Measurements from ENCODE around the gene LRCH3.

The LRCH3 gene

DNA sequence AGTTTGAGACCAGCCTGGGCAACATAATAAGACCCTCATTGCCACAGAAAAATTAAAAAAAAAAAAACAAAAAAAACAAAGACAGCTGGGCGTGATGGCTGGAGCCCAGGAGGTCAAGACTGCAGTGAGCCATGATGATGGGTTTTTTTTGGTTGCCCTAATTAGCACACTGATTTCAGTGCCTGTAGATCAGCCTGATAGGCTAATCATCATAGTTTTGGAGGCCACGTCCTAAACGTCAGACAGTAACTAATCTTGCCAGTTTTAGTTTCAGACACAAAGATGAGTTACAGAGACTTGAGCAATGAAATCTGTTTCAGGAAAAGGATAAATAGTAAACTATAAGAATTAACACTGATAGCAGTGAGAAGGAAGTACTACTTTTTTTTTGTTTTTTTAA lies 55.4 kb downstream of the LRCH3 start:
- Histone ChIP-seq H3K9ac (ENCODE audit: low read length) (no peak overlapping the region), H3K9me3 (ENCODE audit: control insufficient read depth, low read depth, low read length) (no peaks in the 10 kb centered on the region), H3K36me3 (ENCODE audit: control insufficient read depth, low read depth, low read length) (peaks cover 35% of the 10 kb centered on the region), H3K27me3 (ENCODE audit: control insufficient read depth, insufficient read depth, low read length) (no peaks in the 10 kb centered on the region), H3K4me1 (ENCODE audit: control insufficient read depth, low read depth, low read length) (peaks cover 9% of the 10 kb centered on the region), H3K27ac (ENCODE audit: low read length) (no peak overlapping the region), H3K4me3 (ENCODE audit: low read length) (no peak overlapping the region)

DNA sequence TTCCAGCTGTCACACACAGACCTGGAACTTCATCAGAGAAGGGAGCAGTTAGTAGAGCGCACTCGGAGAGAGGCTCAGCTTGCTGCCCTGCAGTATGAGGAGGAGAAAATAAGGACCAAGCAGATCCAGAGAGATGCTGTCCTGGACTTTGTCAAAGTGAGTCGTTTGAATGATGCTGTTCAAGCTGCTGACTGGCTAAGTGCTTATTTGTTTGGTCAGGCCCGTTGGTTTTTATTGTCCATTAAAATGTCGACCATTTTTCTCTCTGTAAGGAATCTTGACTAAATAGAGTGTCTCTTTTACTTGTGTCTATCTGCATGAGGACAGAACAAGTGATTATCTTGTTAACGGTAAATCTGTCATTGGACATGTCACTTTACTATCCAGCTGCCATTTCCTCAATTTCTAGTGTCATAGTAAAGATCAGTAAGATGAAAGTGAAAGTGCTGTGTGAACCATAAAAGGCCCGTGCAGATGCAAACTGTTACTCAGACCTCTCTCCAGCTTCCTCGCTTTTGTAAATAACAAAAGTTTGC lies 56.9 kb downstream of the LRCH3 start:
- Histone ChIP-seq H3K4me1 (ENCODE audit: control insufficient read depth, low read depth, low read length) (peaks cover 9% of the 10 kb centered on the region), H3K27me3 (ENCODE audit: control insufficient read depth, insufficient read depth, low read length) (no peaks in the 10 kb centered on the region), H3K9ac (ENCODE audit: low read length) (no peak overlapping the region), H3K4me3 (ENCODE audit: low read length) (no peak overlapping the region), H3K36me3 (ENCODE audit: control insufficient read depth, low read depth, low read length) (peaks cover 25% of the 10 kb centered on the region), H3K27ac (ENCODE audit: low read length) (no peak overlapping the region), H3K9me3 (ENCODE audit: control insufficient read depth, low read depth, low read length) (no peaks in the 10 kb centered on the region)

DNA sequence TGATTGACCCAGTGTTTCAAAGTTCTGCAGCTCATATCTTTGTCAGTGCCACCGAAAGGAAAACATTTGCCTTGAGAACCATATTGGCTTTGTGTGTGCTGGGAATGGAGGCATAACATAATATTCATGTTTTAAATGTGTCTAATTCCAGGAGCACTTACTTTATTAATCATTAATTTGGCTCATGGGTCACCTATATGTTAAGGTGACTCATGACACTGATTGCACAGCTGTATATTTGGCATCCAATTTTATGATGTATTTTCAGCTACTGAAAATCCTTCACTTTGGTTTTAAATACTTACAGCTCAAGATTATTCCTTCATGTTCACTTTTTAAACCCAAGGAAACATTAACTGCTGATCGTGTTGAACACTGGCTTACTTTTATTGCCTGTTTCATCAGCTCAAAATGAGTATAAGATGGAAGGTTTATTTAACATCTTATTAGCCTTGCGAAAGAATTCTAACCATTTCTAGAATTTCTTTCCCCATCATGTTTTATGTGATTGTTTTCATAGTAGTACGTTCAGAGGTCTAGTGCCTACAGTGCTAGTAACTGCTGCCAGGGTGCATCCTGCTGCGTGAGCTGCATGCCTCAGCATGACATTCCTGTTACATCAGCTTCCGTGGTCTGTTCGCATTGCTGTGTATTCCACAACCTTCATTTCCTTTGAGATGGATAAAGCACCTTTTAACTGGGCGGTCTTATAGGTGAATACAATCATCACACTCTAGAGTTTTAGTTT lies 63.7 kb downstream of the LRCH3 start:
- Histone ChIP-seq H3K9me3 (ENCODE audit: control insufficient read depth, low read depth, low read length) (no peaks in the 10 kb centered on the region), H3K9ac (ENCODE audit: low read length) (peak overlapping the region; percentile 65), H3K27ac (ENCODE audit: low read length) (peak overlapping the region; percentile 81), H3K4me3 (ENCODE audit: low read length) (peak overlapping the region; percentile 10), H3K27me3 (ENCODE audit: control insufficient read depth, insufficient read depth, low read length) (no peaks in the 10 kb centered on the region), H3K36me3 (ENCODE audit: control insufficient read depth, low read depth, low read length) (peaks cover 4% of the 10 kb centered on the region), H3K4me1 (ENCODE audit: control insufficient read depth, low read depth, low read length) (peaks cover 54% of the 10 kb centered on the region)

DNA sequence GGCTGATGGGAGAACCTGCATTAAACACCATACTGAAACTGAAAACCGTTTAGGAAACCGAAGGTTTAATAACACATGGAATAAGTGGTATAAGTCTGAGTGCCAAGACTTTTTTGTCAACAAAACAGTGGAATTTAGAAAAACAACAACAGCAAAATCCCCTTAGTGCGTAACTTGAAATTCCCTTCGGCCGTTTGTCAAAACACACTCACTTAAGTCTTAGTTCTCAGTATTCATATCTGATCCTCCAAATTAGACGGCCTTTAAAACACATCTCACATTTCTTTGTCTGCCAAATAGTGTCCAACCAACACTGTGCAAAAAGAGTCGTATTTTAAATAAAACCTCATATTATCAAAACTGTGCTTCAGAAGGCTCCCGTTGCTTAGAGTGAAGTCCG lies 64.5 kb downstream of the LRCH3 start:
- peak overlapping the region; percentile 81 for H3K27ac ChIP-seq (ENCODE audit: low read length)
- H3K36me3 ChIP-seq (ENCODE audit: control insufficient read depth, low read depth, low read length) = peaks cover 4% of the 10 kb centered on the region
- peak overlapping the region; percentile 65 for H3K9ac ChIP-seq (ENCODE audit: low read length)

DNA sequence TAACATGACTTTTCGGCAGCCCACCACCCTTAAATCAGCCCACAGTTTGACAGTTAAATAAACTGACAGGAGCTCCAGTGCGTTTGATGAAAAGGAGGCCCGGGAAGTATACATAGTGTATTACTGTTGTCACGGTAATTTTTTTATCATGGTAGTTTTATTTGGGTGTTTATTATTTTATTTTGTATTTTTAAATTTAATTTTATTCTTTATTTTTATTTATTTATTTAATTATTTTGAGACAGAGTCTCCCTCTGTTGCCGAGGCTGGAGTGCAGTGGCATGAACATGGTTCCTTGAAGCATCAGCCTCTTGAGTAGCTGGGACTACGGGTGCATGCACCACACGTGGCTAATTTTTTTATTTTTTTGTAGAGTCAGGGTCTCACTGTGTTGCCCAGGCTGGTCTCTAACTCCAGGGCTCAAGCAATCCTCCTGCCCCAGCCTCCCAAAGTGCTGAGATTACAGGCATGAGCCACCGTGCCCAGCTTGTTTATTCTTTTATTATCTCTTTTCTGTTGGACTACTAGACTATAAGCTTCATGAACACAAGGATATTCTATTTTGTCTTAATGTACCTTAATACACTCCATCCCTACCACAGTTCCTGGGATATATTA lies 65.3 kb downstream of the LRCH3 start:
- H3K27me3 ChIP-seq (ENCODE audit: control insufficient read depth, insufficient read depth, low read length) = no peaks in the 10 kb centered on the region
- no peak overlapping the region for H3K9ac ChIP-seq (ENCODE audit: low read length)
- peaks cover 61% of the 10 kb centered on the region for H3K4me1 ChIP-seq (ENCODE audit: control insufficient read depth, low read depth, low read length)
- no peak overlapping the region for H3K4me3 ChIP-seq (ENCODE audit: low read length)
- no peaks in the 10 kb centered on the region for H3K9me3 ChIP-seq (ENCODE audit: control insufficient read depth, low read depth, low read length)
- H3K27ac ChIP-seq (ENCODE audit: low read length) = peak overlapping the region; percentile 81
- peaks cover 4% of the 10 kb centered on the region for H3K36me3 ChIP-seq (ENCODE audit: control insufficient read depth, low read depth, low read length)

More for the DNA sequence above, 64.5 kb downstream of the LRCH3 start:
- Histone ChIP-seq H3K4me3 (ENCODE audit: low read length) (no peak overlapping the region), H3K9me3 (ENCODE audit: control insufficient read depth, low read depth, low read length) (no peaks in the 10 kb centered on the region), H3K27me3 (ENCODE audit: control insufficient read depth, insufficient read depth, low read length) (no peaks in the 10 kb centered on the region), H3K4me1 (ENCODE audit: control insufficient read depth, low read depth, low read length) (peaks cover 62% of the 10 kb centered on the region)

DNA sequence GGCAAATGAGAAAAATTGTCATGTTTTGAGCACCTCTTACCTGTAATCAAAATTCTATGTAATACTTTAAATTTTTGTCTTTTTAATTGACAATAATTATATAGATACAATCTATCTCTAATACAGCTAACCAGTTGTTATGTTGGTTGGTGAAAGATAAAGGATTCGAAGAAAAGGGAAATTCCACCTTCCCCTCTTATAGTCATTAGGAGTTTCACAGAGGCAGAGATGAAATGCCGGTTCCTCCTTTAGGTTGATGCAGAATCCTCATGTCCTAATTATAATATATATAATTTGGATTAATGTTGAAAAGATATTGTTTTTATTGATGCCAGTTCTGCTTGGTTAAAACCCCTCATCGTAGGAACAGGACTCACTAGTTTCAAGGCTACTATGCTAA lies 67.1 kb downstream of the LRCH3 start:
- Histone ChIP-seq H3K4me1 (ENCODE audit: control insufficient read depth, low read depth, low read length) (peaks cover 61% of the 10 kb centered on the region), H3K9ac (ENCODE audit: low read length) (no peak overlapping the region)

DNA sequence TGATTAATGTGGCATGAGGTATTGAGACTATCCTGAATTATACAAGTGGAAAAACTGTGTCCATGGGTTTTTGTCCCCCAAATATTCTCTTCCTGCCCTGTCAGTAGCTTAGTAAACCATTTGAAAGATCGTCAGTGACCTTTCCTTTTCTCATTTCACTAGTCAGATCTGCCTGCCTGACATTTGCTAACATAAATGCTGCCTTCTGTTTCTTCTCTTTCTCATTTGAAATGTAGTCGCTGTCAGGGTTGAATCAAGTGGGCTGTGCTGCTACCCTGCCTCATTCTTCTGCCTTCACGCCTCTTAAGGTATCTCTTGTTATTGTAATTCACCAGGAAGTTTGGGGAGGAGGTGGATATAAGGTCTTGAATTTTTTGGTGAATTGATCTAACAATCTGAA lies 67.5 kb downstream of the LRCH3 start:
- H3K4me1 ChIP-seq (ENCODE audit: control insufficient read depth, low read depth, low read length) = peaks cover 61% of the 10 kb centered on the region
- H3K36me3 ChIP-seq (ENCODE audit: control insufficient read depth, low read depth, low read length) = peaks cover 4% of the 10 kb centered on the region
- no peaks in the 10 kb centered on the region for H3K9me3 ChIP-seq (ENCODE audit: control insufficient read depth, low read depth, low read length)
- no peak overlapping the region for H3K9ac ChIP-seq (ENCODE audit: low read length)
- H3K27ac ChIP-seq (ENCODE audit: low read length) = peak overlapping the region; percentile 4
- peak overlapping the region; percentile 35 for H3K4me3 ChIP-seq (ENCODE audit: low read length)
- H3K27me3 ChIP-seq (ENCODE audit: control insufficient read depth, insufficient read depth, low read length) = no peaks in the 10 kb centered on the region

More for the DNA sequence above, 67.1 kb downstream of the LRCH3 start:
- Histone ChIP-seq H3K27me3 (ENCODE audit: control insufficient read depth, insufficient read depth, low read length) (no peaks in the 10 kb centered on the region), H3K4me3 (ENCODE audit: low read length) (peak overlapping the region; percentile 35), H3K27ac (ENCODE audit: low read length) (peak overlapping the region; percentile 4), H3K36me3 (ENCODE audit: control insufficient read depth, low read depth, low read length) (peaks cover 4% of the 10 kb centered on the region), H3K9me3 (ENCODE audit: control insufficient read depth, low read depth, low read length) (no peaks in the 10 kb centered on the region)

DNA sequence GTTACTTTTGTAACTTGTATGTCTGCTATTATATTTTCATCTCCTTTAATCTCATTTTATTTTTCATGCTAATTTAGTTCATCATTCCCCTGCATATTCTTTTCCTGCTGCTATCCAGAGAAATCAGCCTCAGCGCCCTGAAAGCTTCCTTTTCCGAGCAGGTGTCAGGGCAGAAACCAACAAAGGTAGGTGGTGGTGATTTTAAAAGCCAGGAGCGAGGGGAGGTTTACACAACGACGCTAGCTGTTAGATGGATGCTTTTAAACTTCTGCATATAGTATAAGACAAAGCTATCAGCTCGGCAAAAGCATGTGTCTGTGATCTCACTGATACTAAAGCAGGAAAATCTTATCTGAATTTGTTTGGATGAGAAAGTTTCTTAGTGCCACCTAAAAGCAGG lies 75.0 kb downstream of the LRCH3 start:
- Histone ChIP-seq H3K9me3 (ENCODE audit: control insufficient read depth, low read depth, low read length) (no peaks in the 10 kb centered on the region), H3K36me3 (ENCODE audit: control insufficient read depth, low read depth, low read length) (peaks cover 7% of the 10 kb centered on the region), H3K4me3 (ENCODE audit: low read length) (no peak overlapping the region), H3K9ac (ENCODE audit: low read length) (peak overlapping the region; percentile 15), H3K4me1 (ENCODE audit: control insufficient read depth, low read depth, low read length) (peaks cover 12% of the 10 kb centered on the region), H3K27me3 (ENCODE audit: control insufficient read depth, insufficient read depth, low read length) (no peaks in the 10 kb centered on the region), H3K27ac (ENCODE audit: low read length) (peak overlapping the region; percentile 87)

DNA sequence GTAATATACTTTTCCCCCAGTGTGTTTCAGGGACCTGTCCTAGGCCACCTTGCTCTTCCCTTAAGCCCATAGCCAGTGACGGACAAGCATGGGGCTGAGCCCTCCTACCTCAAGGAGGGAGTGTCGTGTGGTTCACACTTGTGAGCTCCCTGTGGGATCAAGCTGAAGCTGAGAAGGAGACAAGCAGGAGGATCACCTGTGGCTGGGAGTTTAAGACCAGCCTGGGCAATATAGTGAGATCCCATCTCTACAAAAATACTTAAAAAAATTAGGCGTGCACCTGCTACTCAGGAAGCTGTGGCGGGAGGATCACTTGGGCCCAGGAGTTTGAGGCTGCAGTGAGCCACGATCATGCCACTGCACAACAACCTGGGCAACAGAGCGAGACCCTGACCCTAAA lies 82.3 kb downstream of the LRCH3 start:
- H3K4me3 ChIP-seq (ENCODE audit: low read length) = no peak overlapping the region
- H3K27me3 ChIP-seq (ENCODE audit: control insufficient read depth, insufficient read depth, low read length) = no peaks in the 10 kb centered on the region
- no peak overlapping the region for H3K27ac ChIP-seq (ENCODE audit: low read length)
- H3K4me1 ChIP-seq (ENCODE audit: control insufficient read depth, low read depth, low read length) = no peaks in the 10 kb centered on the region
- peaks cover 25% of the 10 kb centered on the region for H3K36me3 ChIP-seq (ENCODE audit: control insufficient read depth, low read depth, low read length)
- H3K9me3 ChIP-seq (ENCODE audit: control insufficient read depth, low read depth, low read length) = no peaks in the 10 kb centered on the region
- H3K9ac ChIP-seq (ENCODE audit: low read length) = no peak overlapping the region

DNA sequence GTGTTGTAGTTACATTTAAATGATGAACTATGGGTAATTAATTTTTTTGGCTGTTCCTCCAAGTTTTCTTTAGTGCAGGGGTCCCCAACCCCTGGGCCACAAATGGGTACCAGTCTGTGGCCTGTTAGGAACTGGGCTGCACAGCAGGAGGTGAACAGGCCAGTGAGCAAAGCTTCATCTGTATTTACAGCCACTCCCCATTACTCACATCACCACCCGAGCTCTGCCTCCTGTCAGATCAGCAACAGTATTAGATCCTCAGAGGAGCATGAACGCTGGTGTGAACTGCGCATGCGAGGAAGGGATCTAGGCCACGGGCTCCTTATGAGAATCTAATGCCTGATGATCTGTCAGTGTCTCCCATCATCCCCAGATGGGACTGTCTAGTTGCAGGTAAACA lies 83.0 kb downstream of the LRCH3 start:
- H3K9ac ChIP-seq (ENCODE audit: low read length) = no peak overlapping the region
- H3K27me3 ChIP-seq (ENCODE audit: control insufficient read depth, insufficient read depth, low read length) = no peaks in the 10 kb centered on the region
- H3K4me1 ChIP-seq (ENCODE audit: control insufficient read depth, low read depth, low read length) = no peaks in the 10 kb centered on the region
- no peak overlapping the region for H3K4me3 ChIP-seq (ENCODE audit: low read length)
- H3K27ac ChIP-seq (ENCODE audit: low read length) = no peak overlapping the region
- H3K36me3 ChIP-seq (ENCODE audit: control insufficient read depth, low read depth, low read length) = peaks cover 28% of the 10 kb centered on the region
- H3K9me3 ChIP-seq (ENCODE audit: control insufficient read depth, low read depth, low read length) = no peaks in the 10 kb centered on the region

DNA sequence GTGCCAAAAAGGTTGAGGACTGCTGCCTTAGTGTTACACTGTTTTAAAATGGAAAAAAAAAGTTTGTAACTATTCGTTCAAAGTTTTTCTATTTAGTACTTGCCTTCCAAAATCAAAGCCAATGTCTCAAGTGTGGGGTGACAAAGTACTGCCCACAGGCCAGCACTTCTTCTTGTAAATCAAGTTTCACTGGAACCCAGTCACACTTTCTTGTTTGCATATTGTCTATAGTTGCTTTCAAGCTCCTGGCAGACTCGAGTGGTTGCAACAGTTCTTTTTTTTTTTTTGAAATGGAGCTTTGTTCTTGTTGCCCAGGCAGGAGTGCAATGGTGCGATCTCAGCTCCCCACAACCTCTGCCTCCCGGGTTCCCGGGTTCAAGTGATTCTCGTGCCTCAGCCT lies 83.6 kb downstream of the LRCH3 start:
- H3K36me3 ChIP-seq (ENCODE audit: control insufficient read depth, low read depth, low read length) = peaks cover 28% of the 10 kb centered on the region
- H3K27ac ChIP-seq (ENCODE audit: low read length) = no peak overlapping the region
- H3K27me3 ChIP-seq (ENCODE audit: control insufficient read depth, insufficient read depth, low read length) = no peaks in the 10 kb centered on the region
- no peaks in the 10 kb centered on the region for H3K4me1 ChIP-seq (ENCODE audit: control insufficient read depth, low read depth, low read length)
- H3K9me3 ChIP-seq (ENCODE audit: control insufficient read depth, low read depth, low read length) = no peaks in the 10 kb centered on the region
- no peak overlapping the region for H3K9ac ChIP-seq (ENCODE audit: low read length)
- H3K4me3 ChIP-seq (ENCODE audit: low read length) = no peak overlapping the region

DNA sequence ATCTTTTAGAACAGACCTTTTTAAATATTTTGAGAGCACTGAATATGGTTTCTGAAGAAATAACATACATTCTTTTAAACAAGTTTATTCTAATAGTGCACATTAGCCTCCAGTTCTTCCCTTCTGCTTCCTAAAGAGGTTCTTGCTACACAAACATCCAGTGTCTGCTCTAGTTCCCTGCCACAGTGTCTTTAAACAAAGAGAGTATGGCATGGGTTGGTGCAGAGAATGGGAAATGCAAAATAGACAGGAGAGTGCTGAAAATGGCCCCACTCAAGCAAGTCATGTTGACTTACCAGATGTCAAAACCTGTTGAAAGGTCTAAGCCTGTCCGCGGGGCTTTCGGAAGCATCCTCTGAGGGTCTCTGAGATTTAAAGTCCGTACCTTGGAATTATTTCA lies 86.8 kb downstream of the LRCH3 start:
- Histone ChIP-seq H3K27me3 (ENCODE audit: control insufficient read depth, insufficient read depth, low read length) (peaks cover 14% of the 10 kb centered on the region), H3K4me1 (ENCODE audit: control insufficient read depth, low read depth, low read length) (peaks cover 28% of the 10 kb centered on the region), H3K4me3 (ENCODE audit: low read length) (no peak overlapping the region), H3K27ac (ENCODE audit: low read length) (no peak overlapping the region), H3K36me3 (ENCODE audit: control insufficient read depth, low read depth, low read length) (peaks cover 14% of the 10 kb centered on the region), H3K9ac (ENCODE audit: low read length) (no peak overlapping the region), H3K9me3 (ENCODE audit: control insufficient read depth, low read depth, low read length) (no peaks in the 10 kb centered on the region)

Measured in iPS-18a (cell line).